ENCODE measurements around the gene PTGER1.

The PTGER1 gene

GRCh38 chr19:14446336-14447036 is 28.7 kb downstream of the PTGER1 start:
- TF ChIP-seq GATA3 (IDR thresholded peaks at IDR 0.05; ENCODE audit: low read depth, low read length) = no peak
- no peak for TF ChIP-seq GATA2 (IDR thresholded peaks at IDR 0.05; ENCODE audit: low read depth, low read length)

DNA sequence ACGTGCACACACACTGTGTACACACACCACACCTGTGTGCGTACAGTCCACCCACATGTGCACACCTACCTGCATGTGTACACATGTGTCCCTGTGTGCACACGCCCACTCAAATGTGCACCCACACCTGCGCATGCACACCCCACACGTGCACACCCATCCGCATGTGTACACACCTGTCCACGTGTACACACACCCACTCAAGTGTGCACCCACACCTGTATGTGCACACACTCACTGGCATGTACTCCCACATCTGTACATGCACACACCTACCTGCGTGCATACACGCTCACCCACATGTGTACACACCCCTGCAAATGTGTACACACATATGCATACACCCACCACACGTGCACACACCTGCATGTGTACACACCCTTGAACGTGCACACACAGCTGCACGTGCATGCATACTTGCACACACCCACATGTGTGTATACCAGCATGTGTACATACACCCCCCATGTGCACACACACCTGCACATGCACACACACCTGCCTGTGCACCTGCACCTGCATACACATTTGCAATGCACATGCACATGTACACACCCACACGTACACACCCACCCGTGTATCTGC is 31.4 kb downstream of the PTGER1 start:
- TF ChIP-seq GATA2 (IDR thresholded peaks at IDR 0.05; ENCODE audit: low read depth, low read length) = no peak
- TF ChIP-seq GATA3 (IDR thresholded peaks at IDR 0.05; ENCODE audit: low read depth, low read length) = no peak

- TF ChIP-seq GATA2 (IDR thresholded peaks at IDR 0.05; ENCODE audit: low read depth, low read length) (no peak), GATA3 (IDR thresholded peaks at IDR 0.05; ENCODE audit: low read depth, low read length) (no peak)
These were observed 32.1 kb downstream of the PTGER1 start for GRCh38 chr19:14442891-14443631.

DNA sequence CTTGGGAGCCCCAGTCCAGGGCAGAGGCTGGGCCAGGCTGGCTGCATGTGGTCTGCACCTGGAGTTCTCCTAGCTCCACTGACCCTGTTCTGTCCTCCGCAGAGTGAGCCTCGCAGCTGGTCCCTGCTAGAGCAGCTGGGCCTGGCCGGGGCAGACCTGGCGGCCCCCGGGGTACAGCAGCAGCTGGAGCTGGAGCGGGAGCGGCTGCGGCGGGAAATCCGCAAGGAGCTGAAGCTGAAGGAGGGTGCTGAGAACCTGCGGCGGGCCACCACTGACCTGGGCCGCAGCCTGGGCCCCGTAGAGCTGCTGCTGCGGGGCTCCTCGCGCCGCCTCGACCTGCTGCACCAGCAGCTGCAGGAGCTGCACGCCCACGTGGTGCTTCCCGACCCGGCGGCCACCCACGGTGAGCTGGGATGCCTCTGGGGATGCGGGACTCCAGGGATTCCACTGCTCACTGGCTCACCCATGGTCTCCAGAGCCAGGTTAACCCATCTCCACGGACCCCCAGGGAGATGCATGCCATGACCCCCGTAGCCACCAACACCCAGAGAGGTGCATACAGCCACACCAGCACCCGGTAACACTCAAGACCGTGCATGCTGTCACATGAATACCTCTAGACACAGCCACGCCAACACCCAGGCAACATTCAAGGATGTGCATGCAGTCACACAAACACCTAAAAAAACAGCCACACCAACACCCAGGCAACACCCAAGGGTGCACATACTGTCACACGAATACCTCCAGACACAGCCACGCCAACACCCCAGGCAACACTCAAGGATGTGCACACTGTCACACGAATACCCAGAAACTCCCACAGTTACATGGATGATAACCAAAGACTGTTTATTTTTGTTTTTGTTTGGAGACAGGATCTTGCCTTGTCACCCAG is 33.9 kb downstream of the PTGER1 start:
- no peak for TF ChIP-seq GATA3 (IDR thresholded peaks at IDR 0.05; ENCODE audit: low read depth, low read length)

DNA sequence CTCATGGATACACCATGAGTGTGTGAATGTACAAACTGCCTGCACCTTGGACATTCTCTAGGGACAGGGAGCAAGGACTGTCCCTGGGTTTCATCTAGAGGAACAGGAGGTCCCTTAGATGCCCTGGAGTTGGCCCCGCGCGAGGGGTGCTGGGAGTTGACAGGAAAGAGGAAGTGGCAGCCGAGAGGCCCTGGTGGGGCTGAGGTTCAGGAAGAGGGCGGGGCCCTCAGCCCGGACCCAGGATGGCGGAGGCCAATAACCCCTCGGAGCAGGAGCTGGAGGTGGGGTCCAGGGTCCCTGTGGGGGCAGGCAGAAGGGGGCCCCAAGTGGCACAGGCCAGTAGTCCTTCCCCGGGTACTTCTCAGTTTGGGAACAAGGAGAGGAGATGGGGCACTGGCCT is 35.1 kb downstream of the PTGER1 start:
- no peak for TF ChIP-seq GATA3 (IDR thresholded peaks at IDR 0.05; ENCODE audit: low read depth, low read length)
- TF ChIP-seq GATA2 (IDR thresholded peaks at IDR 0.05; ENCODE audit: low read depth, low read length) = no peak

DNA sequence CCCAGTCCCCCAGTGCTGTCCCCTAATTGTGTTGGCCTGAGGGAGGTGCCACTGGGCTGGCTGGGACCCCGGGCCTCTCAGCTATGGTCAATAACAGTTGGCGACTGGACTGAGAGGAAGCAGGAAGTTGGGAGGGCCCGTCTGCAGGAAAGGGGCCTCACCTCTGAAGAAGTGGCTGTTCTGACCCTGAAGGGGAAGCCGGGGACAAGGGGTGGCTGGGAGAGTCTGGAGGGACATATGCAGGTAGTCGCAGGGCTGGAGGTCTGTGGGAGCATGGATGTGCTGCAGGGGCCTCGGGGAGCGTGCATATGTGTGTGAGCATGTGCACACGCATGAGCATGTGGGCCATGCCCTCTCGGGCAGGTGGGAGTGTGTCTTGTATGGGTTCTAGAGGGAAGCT is 36.1 kb downstream of the PTGER1 start:
- TF ChIP-seq GATA2 (IDR thresholded peaks at IDR 0.05; ENCODE audit: low read depth, low read length) (no peak), GATA3 (IDR thresholded peaks at IDR 0.05; ENCODE audit: low read depth, low read length) (no peak)

DNA sequence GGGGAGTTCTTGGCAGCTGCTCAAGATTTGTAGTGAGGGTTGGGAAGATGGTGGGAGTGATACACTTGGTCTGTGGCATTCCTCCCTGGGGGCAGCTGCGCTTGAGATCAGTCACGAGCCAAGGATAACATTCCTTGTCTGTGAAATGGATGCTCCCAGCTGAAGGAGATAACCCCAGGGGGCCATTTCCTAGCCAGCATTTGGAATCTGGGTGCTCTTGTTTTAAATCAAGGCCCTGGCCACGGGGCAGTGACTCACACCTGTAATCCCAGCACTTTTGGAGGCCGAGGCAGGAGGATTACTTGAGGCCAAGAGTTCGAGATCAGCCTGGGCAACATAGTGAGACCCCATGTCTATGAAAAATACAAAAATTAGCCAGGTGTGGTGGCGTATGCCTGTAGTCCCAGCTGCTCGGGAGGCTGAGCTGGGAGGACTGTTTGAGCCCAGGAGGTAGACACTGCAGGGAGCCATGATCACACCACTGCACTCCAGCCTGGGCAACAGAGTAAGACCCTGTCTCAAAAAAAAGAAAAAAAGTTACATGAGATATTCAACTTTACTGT is 37.5 kb downstream of the PTGER1 start:
- TF ChIP-seq GATA2 (IDR thresholded peaks at IDR 0.05; ENCODE audit: low read depth, low read length) = no peak
- TF ChIP-seq GATA3 (IDR thresholded peaks at IDR 0.05; ENCODE audit: low read depth, low read length) = no peak

GRCh38 chr19:14435320-14436050 is 39.7 kb downstream of the PTGER1 start:
- TF ChIP-seq GATA2 (IDR thresholded peaks at IDR 0.05; ENCODE audit: low read depth, low read length) (no peak), GATA3 (IDR thresholded peaks at IDR 0.05; ENCODE audit: low read depth, low read length) (no peak)

DNA sequence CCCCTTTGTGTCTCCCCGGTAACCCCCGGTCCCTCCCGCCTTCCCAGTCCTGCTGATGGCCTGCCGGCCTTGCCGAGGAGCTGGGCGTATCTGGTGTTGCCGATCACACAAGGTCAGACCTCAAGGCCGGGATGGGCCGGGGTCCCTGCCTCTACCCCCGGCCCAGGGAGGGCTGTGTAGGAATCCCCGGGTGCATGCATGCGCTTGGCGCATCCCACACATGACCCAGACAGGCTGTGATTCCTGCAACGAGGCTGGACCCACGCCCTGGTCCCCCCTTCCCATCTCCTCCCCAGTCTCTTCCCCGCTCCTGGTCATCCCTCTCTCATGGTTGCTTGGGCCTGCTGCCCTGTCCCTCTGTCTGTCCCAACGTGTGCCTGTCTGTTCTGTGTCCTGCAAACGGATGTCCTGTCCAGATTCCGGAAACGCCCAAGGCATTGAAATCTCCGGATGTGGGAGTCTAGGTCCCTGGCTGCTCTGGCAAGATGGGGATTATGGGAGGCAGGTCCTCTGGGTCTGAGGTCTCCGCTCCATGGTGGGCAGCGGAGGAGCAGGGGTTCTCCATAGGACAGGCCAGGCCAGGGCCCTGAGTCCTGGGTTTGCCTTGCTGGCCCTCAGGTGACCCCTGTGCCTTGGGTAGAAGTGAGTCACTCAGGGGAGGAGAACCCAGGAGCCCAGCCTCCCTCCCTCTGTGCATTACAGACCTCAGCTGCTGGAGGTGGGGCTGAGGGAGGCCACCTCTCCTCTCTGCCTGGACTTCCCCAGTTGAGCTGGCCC is 40.4 kb downstream of the PTGER1 start:
- TF ChIP-seq GATA2 (IDR thresholded peaks at IDR 0.05; ENCODE audit: low read depth, low read length) = no peak
- no peak for TF ChIP-seq GATA3 (IDR thresholded peaks at IDR 0.05; ENCODE audit: low read depth, low read length)

DNA sequence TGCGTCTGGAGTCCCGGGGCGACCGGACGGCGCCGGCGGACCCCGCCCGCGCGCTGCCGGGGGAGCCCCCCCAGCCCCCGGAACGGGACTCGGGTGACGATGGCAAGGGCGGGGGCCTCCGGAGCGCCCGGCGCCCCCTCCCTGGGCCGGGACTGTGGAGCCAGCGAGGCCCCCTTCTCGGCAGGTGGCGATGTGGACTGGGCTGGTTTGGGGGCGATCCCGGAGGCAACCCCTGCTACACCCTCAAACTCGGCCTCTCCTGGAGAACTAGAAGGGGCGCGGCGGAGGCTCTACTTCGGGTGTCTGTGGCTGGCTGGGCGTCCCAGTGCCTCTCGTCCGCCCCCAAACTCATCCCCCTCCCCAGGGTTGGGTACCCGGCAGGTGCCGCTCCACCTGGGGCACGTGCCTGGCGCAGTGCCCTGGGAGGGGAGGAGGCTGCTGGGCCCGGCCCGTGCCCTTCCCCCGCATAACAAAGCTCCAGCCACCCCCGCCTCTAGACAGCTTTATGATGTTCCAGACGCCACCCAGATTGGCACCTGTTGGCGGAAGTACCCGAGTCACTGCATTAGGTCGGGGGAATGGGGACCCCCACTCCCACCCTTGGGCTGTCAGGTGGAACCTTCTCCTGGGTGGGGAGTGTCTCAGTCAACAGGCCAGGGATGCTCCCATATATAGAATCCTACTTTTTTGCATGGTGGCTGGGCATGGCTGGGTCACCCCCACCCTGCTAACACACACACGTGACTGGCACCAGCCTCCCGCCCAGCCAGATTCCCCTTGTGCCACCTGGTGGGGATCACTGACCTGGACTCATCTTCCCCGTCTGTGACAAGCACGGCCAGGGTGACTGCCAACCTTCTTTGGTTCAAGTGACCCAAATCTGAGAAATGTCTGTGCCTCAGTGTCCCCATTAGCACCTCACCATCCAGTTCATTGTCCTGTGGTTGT is 41.3 kb downstream of the PTGER1 start:
- TF ChIP-seq GATA2 (IDR thresholded peaks at IDR 0.05; ENCODE audit: low read depth, low read length) (no peak), GATA3 (IDR thresholded peaks at IDR 0.05; ENCODE audit: low read depth, low read length) (no peak)

- TF ChIP-seq GATA3 (IDR thresholded peaks at IDR 0.05; ENCODE audit: low read depth, low read length) = no peak
- TF ChIP-seq GATA2 (IDR thresholded peaks at IDR 0.05; ENCODE audit: low read depth, low read length) = no peak
These were observed 42.2 kb downstream of the PTGER1 start, which contains the start of gene PKN1 for GRCh38 chr19:14432791-14433553. Gene PKN1, plus strand, starts transcription at chr19:14433306. Its CDS starts 216 bp downstream, at chr19:14433522.
